ENCODE measurements around the gene COMMD1. TPM values are rescaled to one million over a fixed set of nuclear protein-coding genes. Genes with fewer than 3 reads are reported as not detected.

Gene COMMD1
- total RNA-seq, 1 experiment from 2014 or later, result 25.3 TPM

DNA sequence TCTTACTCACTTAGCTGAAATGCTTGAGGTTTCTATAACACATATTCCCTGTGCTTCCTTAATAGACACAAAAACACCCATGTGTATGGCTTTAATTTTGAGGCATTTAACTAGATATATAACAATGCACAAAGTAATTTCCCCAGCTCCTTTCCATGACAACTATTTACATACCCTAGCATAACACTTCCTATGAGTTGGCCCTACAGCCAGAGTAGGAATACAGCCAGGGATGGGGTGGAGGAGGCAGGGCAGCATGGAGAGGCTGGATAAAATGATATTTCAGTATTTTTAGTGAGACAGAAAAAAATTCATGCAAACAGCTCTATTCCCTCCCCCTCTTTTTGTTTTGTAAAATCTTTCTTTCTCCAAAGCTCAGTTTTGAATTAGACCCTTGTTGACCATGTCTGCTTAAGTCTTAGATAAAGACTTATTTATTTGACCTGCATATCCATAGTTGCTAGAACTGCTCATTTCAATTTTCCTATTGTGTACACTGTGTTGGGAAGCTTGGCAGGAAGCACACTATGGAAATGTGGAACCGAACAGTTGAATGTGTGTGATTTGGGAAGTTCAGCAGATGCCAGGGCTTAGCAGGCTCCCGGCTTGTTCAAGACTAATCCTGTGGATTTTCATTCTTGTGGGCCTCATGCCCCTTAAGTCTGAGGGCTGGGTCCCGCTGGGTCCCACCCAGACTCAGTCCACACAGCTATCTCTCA, 279.2 kb downstream of the COMMD1 start:
- H3K36me3 ChIP-seq (replicated peaks; ENCODE audit: control insufficient read depth, insufficient read depth, low read length), result no peaks in the 10 kb centered on the region
- DNase-seq, result no peak
- no peak overlapping the region for H3K4me3 ChIP-seq (ENCODE audit: insufficient read depth, low read depth, low read length)
- no peaks in the 10 kb centered on the region for H3K27me3 ChIP-seq (ENCODE audit: control insufficient read depth, insufficient read depth, low read length)

Other genes starting within 250 kb of the COMMD1 start
- gene FAM161A, start 51.6 kb upstream of the COMMD1 start, total RNA-seq (2014; rRNA removed; shearing (Covaris generic)), result 4.1 and 7.8 TPM in 2 replicates
- gene CCT4, start 17.0 kb upstream of the COMMD1 start, total RNA-seq (2014; rRNA removed; shearing (Covaris generic)), result 377 and 429 TPM in 2 replicates

All from H7 (cell line).